Stimulated activated CD8-positive, alpha-beta memory T cell treated with anti-CD3 and anti-CD28 coated beads, Interleukin-15, amount 100 ng/mL, for 48 hours (primary cell): ENCODE data around the gene MGMT.

Source experiments
- DNase-seq, 2 donors: peaks; one replicate each; pipeline ENCODE4 v3.0.0-alpha.2; 2020; ENCODE audit warnings: low read depth in 2 of 2

MGMT gene

DNA sequence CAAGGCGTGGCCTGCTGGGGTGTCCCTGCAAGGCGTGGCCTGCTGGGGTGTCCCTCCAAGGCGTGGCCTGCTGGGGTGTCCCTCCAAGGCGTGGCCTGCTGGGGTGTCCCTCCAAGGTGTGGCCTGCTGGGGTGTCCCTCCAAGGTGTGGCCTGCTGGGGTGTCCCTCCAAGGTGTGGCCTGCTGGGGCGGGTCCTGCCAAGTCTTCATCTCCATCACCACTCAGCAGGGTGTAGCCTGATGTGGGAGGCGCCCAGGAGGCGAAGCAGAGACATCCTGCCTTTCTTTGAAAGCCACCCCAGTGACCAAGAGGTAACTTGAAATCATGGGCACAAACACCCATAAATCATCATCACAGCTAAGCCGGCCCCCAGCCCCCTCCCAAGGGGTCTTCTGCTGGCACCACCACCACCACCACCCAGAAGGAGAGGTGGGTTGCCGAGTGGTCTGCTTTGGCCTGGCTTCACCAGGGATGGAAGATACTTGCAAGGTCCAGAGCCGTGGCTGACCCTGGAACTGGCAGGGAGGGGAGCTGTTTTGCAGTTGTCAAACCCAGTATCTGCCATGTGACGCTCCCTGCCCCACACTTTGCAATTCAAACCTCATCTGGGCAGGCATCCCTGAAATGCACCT, 306.4 kb downstream of the MGMT start:
- DNase-seq: no peak

DNA sequence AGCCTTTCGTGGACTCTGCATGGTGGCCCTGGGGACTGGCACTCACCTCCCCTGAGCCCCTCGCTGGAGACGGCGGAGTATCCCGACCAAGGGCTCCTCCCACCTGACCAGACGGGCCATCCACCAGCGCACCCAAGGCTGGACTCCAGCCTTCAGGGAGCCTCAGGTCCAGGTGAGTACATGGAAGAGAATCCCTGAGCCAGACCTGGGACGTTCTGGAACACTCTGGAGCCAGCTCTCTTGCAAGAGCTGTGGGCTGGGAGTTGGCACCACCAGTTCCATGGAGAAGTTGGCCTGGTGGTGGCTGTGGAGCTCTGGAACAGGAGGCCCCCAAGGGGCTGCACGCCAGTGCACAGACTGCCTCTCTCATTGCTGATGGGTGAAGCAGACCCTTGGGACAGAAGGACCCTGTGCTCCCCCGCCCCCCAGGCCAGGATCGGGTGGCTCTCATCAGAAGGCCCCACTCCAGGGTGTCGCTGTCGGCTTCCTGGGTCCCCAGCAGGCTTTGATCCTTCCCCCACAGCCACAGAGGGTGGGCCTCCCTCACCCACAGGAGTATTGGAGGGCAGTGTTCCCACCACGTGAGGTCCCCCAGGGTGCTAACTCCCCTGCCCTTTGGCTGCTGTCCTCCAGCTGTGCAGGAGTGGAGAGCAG, 307.2 kb downstream of the MGMT start:
- no peak for DNase-seq

DNA sequence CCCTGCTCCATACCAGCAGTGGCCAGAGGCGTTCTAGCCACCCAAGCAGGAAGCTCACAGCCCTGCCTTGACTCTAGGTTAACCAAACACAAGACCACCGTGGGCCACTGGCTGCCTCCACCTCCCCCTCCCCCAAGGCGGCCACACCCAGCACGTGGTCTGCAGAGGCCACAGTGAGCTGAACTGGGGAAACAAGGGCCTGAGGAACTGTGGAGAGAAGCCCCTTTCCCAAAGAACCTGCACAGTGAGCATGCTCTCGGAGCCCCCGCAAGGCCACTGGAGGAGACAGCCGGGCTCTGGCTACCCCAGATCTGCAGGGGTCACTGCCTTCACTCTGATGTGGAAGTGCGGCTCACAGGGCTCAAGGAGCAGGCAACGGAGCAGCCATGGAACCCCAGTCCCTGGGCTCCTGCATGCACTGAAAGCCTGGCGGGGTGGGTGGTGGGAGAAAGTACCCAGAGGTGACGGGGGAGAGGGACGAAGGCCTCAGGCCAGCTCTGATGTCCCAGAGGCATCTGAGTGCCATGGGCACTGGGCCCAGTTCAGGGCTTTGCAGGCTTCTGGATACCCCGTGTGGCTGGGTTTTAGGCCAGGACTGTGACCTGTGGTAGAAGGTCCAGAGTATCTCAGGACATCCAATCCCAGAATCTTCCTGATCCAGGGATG, 307.8 kb downstream of the MGMT start:
- no peak for DNase-seq

DNA sequence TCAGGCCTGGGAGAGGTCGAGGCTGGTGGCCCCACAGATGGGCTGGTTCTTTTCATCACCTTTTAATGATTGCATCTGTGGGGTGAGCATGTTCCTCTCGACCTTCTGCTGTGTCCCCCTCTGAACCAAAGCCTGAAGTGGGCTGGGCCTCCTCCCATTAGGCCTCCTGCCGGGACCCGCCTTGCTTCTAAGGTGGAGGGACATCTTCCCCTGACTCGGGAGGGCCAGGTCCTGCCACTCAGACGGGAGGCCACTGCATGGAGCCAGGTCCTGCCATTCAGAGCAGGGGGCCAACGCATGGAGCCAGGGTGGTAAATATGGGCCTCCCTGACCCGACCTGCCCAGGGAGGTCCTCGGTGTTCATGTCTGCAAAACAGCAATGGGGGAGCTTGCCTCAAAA, 308.6 kb downstream of the MGMT start:
- no peak for DNase-seq

DNA sequence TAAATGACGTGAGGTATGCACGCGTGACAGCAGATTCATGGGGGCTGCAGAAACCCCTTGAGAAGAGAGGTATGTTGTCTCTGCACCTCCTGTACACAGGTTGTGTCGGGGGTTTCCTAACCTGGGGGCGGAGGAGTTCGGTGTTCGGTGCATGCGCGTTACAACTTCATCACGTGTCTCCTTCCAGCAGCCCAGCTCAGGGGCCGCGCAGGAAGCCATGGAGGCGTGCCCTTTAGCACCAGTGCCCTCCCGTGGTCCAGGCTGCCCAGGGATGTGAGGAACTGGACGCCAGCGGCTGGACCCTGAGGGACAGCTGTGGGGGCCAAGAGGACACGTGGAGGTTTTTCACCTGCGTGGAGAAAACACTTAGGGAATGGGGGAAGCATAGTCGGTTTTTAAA, 310.6 kb downstream of the MGMT start:
- no peak for DNase-seq

DNA sequence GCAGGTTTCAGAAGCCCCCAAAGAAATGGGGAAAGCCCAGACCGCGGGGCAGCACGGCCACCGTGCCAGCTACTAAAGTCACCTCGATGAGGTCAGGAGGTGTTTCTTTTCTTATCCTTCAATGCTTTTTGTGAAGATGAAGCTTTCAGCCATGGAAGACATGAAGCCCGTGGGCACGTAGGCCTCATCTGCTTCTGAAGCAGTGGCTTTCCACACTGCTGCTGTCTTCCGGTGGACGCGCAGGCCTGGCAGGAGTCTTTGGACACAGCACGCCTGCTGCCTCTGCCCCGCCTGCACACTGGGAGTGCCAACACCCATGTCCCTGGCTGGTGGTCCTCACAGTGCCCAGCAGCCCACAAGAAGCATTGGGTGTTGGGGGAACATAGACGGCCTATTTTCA, 311.5 kb downstream of the MGMT start:
- no peak for DNase-seq

DNA sequence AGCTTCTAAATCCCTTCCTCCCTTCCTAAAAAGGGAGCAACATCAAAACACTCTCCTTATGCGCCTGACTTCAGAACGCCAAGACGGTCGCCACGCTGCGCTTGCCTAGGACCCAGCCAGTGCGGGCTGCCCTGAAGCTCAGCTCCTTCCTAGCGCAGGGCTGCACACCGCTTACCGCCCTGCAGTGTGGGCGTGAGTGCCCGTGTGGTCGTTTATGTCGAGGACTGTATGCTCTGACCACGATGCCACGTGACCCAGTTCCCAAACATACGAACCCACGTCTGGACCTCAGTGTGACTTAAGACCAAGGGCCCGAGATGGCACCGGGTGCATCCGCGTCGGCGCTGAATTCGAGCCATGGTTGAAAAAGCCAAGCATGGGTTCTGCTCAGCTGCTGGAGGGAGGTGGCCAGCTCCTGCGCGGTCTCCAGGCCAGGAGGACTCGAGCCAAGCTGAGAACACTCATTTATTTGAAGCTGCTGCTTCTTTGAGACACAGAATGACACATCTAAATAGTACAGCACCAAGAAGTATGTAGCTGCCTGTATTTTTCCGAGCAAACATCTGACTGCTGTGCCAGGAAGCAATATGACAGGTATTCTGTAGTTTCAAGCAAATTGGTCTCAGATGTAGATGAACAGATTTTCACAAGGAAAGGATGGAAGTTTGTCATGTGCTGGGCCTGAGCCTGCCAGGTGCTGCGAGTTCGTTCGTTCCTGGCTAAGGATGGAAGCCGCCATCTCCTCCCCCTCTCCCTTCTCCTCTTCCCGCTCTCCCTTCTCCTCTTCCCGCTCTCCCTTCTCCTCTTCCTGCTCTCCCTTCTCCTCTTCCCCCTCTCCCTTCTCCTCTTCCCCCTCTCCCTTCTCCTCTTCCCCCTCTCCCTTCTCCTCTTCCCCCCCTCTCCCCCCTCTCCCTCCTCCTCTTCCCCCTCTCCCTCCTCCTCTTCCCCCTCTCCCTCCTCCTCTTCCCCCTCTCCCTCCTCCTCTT, 312.4 kb downstream of the MGMT start:
- DNase-seq: no peak

DNA sequence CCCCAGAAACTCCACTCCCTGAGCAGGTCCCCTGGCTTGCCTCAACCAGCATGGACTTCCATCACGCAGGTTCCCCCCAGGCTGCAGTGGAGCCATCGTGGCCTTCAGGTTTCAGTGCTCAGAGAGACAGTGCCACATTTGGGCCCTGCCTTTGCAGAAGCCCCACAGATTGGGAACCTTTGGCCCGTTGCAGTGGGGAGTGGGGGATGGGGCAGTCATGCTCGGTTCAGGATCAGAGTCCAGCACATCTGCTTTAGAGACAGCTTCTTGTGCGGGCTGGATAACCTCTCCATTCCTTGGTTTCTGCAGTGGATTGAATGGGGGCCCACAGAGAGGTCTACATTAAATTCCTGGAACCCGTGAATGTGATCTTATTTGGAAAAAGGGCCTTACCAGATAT, 313.2 kb downstream of the MGMT start:
- DNase-seq: no peak

DNA sequence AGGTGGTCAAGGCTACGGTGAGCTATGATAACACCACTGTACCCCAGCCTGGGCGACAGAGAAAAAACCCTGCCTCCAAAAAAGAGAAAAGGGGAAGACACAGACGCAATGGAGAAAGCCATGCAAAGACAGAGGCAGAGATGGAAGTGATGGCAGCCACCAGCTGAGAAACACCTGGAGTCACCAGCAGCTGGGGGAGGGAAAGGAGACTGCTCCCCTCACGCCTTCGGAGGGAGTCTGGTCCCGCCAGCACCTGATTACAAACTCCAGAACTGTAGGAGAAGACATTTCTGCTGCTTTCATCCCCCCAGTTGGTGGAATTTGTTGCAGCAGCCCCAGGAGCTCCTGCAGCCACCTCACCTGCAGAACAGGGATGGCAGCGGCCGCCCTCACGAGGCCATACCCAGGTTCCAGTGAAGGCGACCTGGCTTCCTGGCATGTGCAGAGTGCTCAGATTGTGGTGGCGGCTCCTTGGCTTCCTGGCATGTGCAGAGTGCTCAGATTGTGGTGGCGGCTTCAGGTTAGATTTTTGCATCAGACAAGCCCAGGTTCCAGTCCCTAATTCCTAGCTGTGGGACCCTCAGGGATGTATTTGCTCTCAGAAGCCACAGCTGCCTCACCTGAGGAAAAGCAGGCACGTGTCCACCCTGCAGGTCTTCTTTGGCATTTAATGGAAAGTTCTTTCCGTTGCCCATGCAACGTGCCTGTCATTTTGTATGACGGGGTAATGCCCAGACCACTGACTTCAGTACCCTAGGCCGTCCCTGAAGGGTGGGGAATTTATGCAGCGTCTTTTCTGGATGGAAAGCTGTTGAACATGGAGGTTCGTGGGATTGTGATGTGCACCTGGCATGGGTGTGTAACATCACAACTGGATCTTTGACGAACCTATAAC, 314.1 kb downstream of the MGMT start:
- DNase-seq: no peak

DNA sequence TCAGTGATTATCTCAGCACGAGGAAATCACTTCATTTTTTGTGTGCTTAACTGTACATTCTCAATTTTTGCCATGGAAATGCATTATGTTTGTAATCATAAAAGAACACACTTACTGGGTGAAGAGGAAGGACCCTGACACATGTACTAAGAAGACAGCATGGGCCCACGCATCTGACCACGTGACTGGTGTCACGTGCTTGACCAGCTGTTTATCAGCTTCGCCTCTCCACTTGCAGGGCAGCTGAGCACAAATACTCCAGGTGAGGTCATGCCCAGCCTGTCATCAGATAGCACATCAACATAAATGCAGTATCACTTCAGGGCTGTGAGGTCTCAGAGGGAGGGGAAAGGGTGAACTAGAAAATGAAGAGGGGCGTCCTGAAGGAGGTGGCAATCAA, 317.2 kb downstream of the MGMT start:
- no peak for DNase-seq

DNA sequence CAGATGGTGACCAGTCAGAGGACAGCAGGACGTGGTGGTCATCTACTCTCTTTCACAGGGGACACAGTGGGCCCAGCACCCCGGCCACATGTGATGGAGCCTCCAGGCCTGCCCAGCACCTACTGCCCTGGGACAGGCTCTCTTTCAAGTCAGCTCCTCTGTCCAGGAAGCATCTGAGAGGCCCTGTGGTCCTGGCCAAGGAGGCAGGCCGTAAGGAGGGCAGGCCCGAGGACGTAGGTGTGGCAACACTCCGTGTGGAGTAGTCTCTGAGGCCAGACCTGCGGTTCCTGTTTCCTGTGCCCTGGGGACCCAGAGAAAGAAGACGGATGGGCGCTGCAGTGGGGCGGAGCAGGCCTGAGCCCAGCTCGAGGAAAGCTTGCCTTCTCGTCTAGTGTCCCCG, 317.9 kb downstream of the MGMT start:
- DNase-seq: no peak

DNA sequence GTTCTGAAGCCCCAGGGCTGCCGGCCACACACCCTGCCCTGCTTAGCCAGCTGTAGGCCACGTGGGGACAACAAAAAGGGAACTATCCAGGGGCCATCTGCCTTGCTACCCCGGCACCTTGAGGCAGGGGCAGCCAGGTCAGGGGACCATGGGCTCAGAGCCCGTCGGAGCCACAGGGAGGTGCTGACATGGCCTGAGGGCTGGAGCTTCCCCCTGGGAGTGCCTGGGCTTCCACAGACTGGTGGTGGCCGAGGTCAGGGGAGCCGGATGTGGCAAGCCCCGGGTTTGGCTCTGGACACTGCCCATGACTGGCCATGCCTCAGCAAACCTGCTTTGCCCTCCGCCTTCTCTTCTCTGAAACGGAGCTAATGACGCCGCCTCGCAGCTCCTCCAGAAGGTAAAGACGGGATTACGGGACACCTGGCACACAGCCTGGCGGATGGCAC, 318.5 kb downstream of the MGMT start:
- DNase-seq: no peak

DNA sequence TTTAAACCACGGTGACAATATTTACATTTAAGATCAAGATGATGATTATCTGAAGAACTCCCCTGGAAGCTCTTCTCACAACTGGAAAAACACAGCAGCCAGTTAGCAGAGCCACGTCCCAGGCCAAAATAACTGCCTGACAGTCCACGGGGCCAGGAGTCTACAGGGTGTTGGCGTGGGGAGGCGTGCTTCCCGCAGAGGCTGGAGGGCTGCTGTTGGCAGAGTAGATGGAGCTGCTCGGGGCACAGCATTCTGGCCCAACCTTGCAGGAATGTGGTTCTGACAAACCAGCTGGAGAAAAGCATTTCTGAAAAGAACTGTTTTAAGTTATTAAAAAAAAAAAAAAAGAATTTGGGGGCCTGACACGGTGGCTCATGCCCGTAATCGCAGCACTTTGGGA, 319.2 kb downstream of the MGMT start:
- no peak for DNase-seq

DNA sequence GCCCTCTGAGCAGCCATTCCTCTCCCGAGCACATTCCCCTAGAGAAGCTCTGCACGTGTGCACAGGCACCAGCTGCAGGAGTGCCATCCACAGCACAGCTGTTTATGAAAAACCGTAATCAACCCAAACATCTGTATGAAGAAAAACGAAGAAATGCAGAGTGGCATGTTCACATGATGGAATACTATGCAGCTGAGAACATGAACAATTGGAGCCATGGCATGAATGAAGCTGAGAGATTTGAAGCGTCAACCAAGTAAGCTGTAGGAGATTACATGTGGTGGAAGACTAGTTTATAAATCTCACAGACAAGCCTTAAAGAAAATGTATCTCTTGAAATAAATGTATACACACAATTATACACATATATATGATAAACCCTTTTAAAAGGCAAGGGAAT, 320.5 kb downstream of the MGMT start:
- DNase-seq: no peak

DNA sequence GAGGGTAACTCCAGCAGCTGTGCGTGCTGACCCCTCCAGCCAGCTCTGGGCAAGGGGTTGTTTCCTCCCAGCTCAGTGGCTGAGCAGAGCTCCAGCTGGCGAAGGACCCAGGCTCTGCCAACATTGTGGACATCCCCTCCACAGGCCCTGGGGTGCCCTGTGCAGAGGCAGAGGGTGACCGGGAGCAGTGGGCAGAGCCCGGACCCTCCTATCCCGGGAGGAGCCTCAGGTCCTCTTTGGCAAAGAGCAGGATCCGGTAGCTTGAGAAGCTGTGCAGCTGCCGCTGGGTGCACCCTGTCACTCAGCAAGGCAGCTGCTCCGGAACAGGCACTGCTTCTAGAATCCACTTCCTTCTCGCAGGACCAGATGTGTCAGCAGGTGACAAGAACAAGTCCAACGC, 321.2 kb downstream of the MGMT start:
- no peak for DNase-seq

DNA sequence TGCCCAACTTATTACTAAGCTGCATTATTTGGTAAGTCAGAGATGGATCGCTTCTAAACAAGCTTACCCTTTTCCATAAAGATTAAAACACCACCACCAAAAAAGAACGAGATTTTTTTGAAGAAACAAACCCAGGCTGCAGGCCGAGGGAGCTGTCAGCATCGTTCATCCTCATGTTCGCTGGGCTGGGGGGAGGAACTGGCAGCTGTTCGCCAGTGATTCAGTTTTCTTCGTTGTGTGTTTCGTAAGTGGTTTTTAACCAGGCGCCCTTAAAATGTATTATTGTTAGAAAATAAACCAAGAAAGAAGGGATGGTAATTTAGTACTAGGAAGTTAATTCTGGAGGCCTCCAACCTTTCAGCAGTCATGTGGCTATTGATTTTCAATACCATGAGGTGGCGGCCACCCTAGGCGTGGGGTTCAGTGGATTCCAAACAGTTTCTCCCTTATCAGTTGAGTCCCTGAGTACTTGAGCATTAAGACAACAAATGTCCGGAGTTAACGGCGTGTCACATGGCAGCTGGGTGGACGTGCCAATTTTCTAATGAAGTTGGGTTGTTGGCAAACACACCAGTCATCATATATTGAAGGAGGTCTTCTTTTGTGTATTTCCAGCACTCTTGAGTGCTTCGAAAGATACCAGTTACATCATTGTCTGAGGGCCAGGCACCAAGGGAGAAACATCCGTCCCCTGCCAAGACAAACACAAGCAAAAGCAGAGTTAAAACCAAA, 323.8 kb downstream of the MGMT start:
- no peak for DNase-seq

DNA sequence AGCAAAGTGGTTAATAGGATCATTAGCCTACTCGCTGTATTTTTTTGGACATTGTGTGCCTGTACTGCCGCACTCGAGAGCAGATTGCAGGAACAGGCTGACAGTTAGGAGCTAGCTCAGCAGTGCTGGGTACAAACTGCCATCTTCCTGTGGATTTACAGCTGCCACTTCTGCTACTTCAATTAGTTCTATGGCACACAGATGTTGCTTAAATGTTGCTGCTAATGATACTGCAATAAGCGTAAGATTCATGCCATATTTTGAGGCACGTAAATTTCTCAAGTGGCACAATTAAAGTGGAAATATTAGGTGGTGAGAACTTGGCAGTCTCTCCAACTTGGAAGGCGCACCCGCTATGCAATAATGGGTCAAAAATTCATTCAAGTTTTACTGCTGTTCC, 325.1 kb downstream of the MGMT start:
- DNase-seq: no peak

DNA sequence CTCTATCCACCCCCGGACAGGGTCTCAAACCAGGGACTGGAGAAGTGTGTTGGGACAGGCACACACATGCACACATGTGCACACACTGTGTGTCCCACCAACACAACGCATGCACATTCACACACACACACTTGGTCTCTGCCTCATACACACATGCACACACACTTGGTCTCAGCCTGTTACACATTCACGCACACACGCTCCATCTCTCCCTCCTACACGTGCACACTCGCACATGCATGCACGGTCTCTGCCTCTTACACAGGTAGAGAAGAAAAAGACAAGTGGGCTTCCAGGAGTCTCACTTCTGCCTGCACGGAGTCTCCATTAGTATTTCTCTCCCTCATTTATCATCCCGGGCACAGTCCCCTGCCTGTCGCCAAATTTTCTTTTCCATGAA, 325.8 kb downstream of the MGMT start:
- DNase-seq: no peak

DNA sequence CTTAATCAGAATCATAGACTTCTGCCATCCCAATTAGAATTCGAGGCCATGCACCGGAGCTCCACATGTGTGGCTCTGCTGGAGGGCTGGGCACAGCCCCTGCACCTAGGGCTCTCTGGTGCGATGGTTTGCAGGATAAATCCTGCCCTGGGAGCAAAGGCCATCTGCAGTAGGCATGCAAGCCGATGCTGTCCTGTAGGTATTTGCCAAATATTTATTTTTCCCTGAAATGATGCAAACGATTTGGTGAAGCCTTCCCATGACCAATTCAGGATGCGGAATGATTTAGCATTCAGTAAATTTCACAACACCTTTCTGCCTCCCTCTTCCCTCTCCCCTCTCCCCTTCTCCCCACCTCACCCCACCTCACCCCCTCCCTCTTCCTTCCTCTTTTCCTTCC, 326.4 kb downstream of the MGMT start:
- no peak for DNase-seq

DNA sequence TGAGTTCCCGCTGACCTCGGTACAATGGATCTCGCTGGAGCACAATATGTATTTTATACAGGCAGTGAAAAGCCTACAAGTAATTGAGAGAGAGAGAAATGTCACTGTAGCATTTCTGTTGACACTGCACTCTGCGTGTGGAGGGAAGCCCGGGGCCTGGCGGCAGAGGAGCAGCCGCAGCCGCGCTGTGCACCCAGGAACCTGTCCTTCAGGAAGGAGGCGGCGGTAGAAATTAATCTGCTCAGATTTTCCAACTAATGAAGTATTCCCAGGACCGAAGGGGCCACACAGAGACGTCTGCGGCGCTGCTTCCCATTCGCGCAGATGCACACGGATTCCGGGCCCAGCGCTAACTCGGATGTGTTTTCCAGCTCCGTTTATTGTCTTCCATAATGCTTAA, 327.0 kb downstream of the MGMT start:
- no peak for DNase-seq
